Astrocyte of the spinal cord (primary cell): ENCODE measurements around the gene MTA3.
"Not testable (repeated sequence)": the region's sequence is repeated elsewhere in the genome, so short reads cannot be mapped to it uniquely, and the experiment has no call there.

Source experiments
- DNase-seq: peaks from one replicate; pipeline ENCODE4 v3.0.0; 2011; ENCODE audit warnings: low read depth, low spot score
- H3K4me3 ChIP-seq: 2 replicates; pipeline ENCODE4 v1.5.1; 2011; ENCODE audit warnings: low read depth, mild to moderate bottlenecking, low read length, moderate library complexity
- in situ Hi-C: cut with HindIII; loops from 2 replicates; pipeline ENCODE4 v1.10.0; 2017; ENCODE audit warnings: low sequenced_read_pairs
- TF ChIP-seq, protein P1 (sequence below): IDR thresholded peaks from 2 replicates; pipeline ENCODE4 v1.5.1; 2012; ENCODE audit warnings: low read depth, mild to moderate bottlenecking, low read length, inconsistent platforms

MTA3 gene

DNA sequence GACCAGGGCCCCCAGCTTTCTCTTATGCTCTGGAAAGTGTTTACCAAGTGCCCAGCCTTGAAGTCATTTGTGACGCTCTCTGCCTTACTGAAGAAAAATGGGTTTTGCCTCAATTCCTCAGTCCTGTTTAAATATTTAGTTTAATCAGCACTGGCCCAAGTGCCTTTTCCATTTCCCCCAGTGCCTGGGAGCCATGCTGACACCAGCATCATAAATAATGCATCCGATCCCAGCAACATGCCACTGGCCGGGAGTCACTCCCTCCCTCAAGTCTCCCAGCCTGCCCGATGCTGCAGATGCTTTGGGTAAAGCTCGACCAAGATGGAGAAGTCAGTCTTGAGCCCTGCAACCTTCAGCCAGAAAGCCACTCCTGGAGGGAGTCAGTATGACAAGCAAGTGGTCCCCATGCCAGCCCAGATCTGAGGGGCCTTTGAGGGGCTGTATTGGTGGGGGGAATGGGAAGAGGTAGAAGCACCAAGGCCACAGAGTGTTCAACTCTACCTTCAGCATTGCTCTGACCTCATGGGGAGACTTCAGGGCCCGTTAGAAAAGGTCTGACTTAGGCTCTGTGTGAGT, 12.0 kb upstream of the MTA3 start:
- in situ Hi-C loops = no loop called here
- no peak overlapping the region for H3K4me3 ChIP-seq
- no peak for DNase-seq
- TF ChIP-seq, protein P1, sequence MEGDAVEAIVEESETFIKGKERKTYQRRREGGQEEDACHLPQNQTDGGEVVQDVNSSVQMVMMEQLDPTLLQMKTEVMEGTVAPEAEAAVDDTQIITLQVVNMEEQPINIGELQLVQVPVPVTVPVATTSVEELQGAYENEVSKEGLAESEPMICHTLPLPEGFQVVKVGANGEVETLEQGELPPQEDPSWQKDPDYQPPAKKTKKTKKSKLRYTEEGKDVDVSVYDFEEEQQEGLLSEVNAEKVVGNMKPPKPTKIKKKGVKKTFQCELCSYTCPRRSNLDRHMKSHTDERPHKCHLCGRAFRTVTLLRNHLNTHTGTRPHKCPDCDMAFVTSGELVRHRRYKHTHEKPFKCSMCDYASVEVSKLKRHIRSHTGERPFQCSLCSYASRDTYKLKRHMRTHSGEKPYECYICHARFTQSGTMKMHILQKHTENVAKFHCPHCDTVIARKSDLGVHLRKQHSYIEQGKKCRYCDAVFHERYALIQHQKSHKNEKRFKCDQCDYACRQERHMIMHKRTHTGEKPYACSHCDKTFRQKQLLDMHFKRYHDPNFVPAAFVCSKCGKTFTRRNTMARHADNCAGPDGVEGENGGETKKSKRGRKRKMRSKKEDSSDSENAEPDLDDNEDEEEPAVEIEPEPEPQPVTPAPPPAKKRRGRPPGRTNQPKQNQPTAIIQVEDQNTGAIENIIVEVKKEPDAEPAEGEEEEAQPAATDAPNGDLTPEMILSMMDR = no peak

DNA sequence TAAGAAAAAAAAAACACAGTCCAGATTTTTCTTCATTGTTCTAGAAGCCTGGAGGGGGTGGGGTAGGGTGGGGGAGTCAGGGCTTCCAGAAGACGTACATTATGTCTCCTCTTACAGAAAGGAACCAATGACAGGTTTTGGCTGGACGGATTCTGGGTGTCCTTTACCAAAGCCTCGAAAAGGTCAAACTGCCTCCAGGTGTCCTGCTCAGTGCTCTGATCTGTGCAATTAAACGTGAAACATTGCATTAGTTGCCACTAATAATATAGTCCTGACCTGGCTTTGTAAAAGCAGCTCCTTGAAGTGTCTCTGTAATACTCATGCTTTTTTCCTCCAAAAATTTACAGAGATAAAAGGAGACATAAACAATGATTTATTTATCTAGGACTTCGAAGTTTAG, 11.1 kb upstream of the MTA3 start:
- TF ChIP-seq, protein P1 = no peak
- in situ Hi-C loops = no loop called here
- no peak for DNase-seq
- no peak overlapping the region for H3K4me3 ChIP-seq

DNA sequence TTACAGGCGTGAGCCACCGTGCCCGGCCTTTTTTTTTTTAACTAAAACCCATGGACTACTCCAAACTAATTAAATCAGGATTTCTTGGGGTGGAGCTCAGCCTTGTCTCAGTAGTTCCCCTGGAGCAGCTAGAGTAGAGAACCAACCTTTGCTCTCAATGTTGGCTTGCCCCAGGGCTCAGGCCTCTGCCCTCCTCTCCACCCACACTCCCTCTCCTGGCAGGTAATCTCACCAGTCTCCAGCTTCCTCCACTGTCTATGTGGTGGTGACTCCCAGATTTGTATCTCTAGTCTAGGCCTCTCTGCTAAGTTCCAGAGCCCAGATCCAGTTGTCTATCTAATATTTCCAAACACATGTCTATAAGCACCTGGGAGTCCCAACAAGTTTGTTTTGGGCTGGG, 9.6 kb upstream of the MTA3 start:
- DNase-seq = no peak
- no peak overlapping the region for H3K4me3 ChIP-seq
- in situ Hi-C loops = no loop called here
- TF ChIP-seq, protein P1 = no peak

DNA sequence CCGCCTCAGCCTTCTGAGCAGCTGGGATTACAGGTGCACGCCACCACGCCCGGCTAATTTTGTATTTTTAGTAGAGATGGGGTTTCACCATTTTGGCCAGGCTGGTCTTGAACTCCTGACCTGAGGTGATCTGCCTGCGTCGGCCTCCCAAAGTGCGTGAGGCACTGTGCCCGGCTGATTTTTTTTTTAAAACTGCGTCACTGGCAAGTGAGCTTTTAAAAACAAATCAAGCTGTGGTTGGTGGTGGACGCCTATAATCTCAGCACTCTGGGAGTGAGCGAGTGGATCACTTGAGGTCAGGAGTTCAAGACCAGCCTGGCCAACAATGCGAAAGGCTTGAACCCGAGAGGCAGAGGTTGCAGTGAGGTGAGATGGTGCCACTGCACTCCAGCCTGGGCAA, 8.3 kb upstream of the MTA3 start:
- DNase-seq, in situ Hi-C loops, H3K4me3 ChIP-seq: not testable (repeated sequence)

DNA sequence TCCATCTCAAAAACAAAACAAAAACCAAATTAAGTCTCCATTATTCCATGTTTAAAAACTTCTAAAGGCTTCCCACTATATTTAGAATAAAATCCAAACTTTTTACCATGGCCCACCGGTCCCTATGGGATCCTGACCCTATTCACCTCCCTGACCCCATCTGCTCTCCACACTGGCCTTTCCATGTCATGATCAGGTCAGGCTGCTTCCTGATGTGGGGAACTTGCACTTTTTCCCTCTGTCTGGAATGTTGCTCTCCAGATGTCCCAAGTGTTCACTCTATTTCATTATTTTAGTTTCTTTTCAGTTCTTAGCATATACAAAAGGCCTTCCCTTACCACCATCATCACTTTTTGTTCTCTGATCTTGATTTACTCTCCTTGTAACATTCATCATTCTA, 7.5 kb upstream of the MTA3 start:
- TF ChIP-seq, protein P1 = no peak
- H3K4me3 ChIP-seq = no peak overlapping the region
- in situ Hi-C loops = no loop called here
- no peak for DNase-seq

DNA sequence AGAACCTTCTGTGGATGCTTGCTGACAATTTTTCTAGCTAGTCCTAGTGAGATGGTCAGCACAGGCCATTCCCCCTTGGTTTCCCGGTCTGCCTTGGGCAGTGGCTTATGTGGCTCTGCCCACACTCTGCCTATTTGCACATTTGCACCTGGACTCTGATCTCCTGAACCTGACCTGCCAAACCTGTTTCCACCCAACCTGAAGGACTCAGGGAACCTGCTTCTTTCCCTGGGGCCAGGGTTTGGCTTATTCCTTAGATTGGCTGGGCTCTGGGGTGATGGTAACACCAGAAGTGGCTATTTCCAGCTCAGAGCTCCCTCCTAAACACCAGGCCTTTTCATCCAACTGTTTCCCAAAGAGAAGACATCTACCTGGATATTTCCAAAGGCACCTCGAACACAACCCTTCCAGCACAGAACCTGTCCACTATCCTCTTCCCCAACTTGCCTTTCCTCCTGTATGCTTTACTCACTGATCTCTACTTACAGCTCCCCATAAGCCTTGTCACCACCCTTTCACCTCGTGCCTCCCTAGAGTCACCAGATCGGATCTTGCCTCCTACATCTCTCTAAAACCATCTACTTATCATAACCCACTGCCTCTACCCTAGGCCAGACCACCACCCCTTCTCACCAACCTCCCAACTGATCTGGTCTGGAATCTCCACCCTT, 5.8 kb upstream of the MTA3 start:
- in situ Hi-C loops = no loop called here
- DNase-seq = no peak
- TF ChIP-seq, protein P1 = no peak
- H3K4me3 ChIP-seq = no peak overlapping the region

DNA sequence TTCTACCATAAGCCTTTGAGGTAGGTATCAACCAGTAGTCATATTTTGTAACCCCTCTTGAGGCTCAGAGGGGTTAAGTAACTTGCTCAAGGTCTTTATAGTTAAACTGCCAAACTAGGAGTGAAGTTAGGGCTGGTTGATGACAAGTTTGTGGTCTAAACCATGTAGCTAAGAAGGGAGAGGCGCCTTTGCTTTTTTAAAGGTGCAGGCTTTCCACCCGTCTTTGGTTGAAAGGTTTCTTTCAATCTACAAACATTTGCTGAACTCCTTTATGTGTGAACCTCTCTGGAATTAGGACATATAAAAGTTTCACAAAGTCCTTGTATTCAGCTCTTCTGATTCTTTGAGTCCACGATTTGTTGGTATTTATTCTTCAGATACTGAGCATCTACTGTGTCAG, 2.4 kb upstream of the MTA3 start:
- no peak overlapping the region for H3K4me3 ChIP-seq
- no peak for DNase-seq
- in situ Hi-C loops = no loop called here
- TF ChIP-seq, protein P1 = no peak
